Effector memory CD4-positive, alpha-beta T cell (primary cell): ENCODE data around the gene SDE2.

Source experiments
- DNase-seq, 3 donors: peaks; one replicate each; pipeline ENCODE4 v3.0.0-alpha.2; 2020
- H3K27ac ChIP-seq: 2 replicates; pipeline ENCODE4 v1.7.0; 2013; ENCODE audit warnings: mild to moderate bottlenecking, low read length, moderate library complexity; ENCODE audit not compliant: insufficient read depth, poor library complexity, severe bottlenecking
- H3K27me3 ChIP-seq: replicated peaks from 2 replicates; pipeline ENCODE4 v1.7.0; 2013; ENCODE audit warnings: mild to moderate bottlenecking, low read length; ENCODE audit not compliant: insufficient read depth, control insufficient read depth, poor library complexity, severe bottlenecking
- H3K36me3 ChIP-seq: 2 replicates; pipeline ENCODE4 v1.7.0; 2013; ENCODE audit warnings: mild to moderate bottlenecking, low read length, moderate library complexity; ENCODE audit not compliant: control insufficient read depth, insufficient read depth
- H3K4me1 ChIP-seq: 2 replicates; pipeline ENCODE4 v1.7.0; 2013; ENCODE audit warnings: low read length, mild to moderate bottlenecking; ENCODE audit not compliant: control insufficient read depth, insufficient read depth, poor library complexity, severe bottlenecking
- H3K4me3 ChIP-seq: 2 replicates; pipeline ENCODE4 v1.7.0; 2013; ENCODE audit warnings: low read length, low read depth, mild to moderate bottlenecking; ENCODE audit not compliant: insufficient read depth, poor library complexity, severe bottlenecking
- H3K9me3 ChIP-seq: 2 replicates; pipeline ENCODE4 v1.7.0; 2013; ENCODE audit warnings: mild to moderate bottlenecking, low read length, moderate library complexity; ENCODE audit not compliant: control insufficient read depth

Gene SDE2

GRCh38 chr1:226033582-226033981, 34.4 kb upstream of the SDE2 start:
- Histone ChIP-seq H3K27me3 (no peaks in the 10 kb centered on the region), H3K27ac (no peak overlapping the region), H3K9me3 (no peaks in the 10 kb centered on the region), H3K4me1 (no peaks in the 10 kb centered on the region), H3K36me3 (no peaks in the 10 kb centered on the region), H3K4me3 (no peak overlapping the region)
- no peak for DNase-seq

DNA sequence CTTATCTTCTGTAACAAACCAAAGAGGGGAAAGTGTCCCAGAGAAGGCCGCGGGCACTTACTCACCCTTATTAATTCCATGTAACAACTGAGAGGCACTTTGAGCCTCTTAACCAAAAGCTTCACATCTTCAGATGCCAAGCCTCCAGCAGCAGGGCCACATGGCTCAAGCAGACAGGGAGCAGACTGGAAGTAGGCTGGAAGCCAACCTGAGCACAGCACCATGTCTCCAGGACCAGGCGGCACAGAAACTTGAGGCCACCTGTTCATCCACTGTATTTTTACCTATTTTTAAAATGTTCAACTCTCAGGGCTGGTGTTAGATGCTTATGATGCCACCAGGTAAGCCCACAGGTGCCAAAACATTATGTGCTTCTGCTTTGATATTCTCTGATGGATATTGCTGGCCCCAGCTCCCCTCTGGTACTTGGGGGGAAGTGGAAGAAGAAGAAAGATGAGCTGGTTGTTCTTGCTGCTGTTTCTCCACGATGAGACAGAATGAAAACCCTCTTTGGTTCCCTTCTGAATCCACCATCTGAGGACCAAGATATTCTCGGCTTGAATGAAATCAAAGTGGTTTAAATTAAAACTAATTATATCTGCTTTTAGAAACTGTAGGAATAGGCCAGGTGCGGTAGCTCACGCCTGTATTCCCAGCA, 30.6 kb upstream of the SDE2 start:
- H3K9me3 ChIP-seq = no peaks in the 10 kb centered on the region
- H3K27me3 ChIP-seq = no peaks in the 10 kb centered on the region
- no peak overlapping the region for H3K27ac ChIP-seq
- no peak overlapping the region for H3K4me3 ChIP-seq
- DNase-seq = no peak
- no peaks in the 10 kb centered on the region for H3K36me3 ChIP-seq
- H3K4me1 ChIP-seq = no peaks in the 10 kb centered on the region

- H3K27ac ChIP-seq = no peak overlapping the region
- H3K36me3 ChIP-seq = no peaks in the 10 kb centered on the region
- H3K4me3 ChIP-seq = no peak overlapping the region
- H3K9me3 ChIP-seq = no peaks in the 10 kb centered on the region
- no peaks in the 10 kb centered on the region for H3K4me1 ChIP-seq
- no peaks in the 10 kb centered on the region for H3K27me3 ChIP-seq
- no peak for DNase-seq
These were observed 30.0 kb upstream of the SDE2 start for GRCh38 chr1:226029093-226029496.

- H3K4me1 ChIP-seq = no peaks in the 10 kb centered on the region
- DNase-seq = no peak
- no peaks in the 10 kb centered on the region for H3K36me3 ChIP-seq
These were observed 28.5 kb upstream of the SDE2 start for GRCh38 chr1:226027538-226028217.

GRCh38 chr1:226026833-226027232, 27.7 kb upstream of the SDE2 start:
- Histone ChIP-seq H3K4me3 (no peak overlapping the region), H3K27ac (no peak overlapping the region), H3K27me3 (no peaks in the 10 kb centered on the region), H3K36me3 (no peaks in the 10 kb centered on the region), H3K4me1 (no peaks in the 10 kb centered on the region), H3K9me3 (no peaks in the 10 kb centered on the region)
- no peak for DNase-seq

More at GRCh38 chr1:226027538-226028217, 28.5 kb upstream of the SDE2 start:
- Histone ChIP-seq H3K27me3 (no peaks in the 10 kb centered on the region), H3K4me3 (no peak overlapping the region), H3K27ac (no peak overlapping the region), H3K9me3 (no peaks in the 10 kb centered on the region)

DNA sequence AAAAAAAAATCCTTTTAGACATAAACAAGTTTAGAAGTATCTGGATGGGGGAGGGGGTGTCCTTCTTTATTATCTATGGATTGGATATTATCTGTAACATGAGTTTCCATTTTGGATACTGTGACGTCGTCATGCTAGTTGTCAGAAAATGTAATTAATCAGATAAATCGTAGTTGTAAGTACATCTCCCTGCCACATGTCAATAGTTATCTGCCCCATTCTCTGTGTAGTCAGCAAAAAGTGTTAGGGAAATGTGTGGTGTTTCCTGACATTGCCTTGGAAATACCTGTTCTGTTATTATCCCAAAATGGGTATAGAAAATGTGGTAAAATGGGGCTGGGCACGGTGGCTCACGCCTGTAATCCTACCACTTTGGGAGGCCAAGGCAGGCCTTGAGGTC, 24.6 kb upstream of the SDE2 start:
- Histone ChIP-seq H3K27ac (no peak overlapping the region), H3K4me3 (no peak overlapping the region)

GRCh38 chr1:226021801-226022200, 22.7 kb upstream of the SDE2 start:
- Histone ChIP-seq H3K27ac (no peak overlapping the region), H3K27me3 (no peaks in the 10 kb centered on the region), H3K9me3 (no peaks in the 10 kb centered on the region), H3K4me1 (no peaks in the 10 kb centered on the region), H3K36me3 (no peaks in the 10 kb centered on the region), H3K4me3 (no peak overlapping the region)
- DNase-seq = no peak

More for the DNA sequence above, 24.6 kb upstream of the SDE2 start:
- no peaks in the 10 kb centered on the region for H3K9me3 ChIP-seq
- H3K27me3 ChIP-seq = no peaks in the 10 kb centered on the region
- no peaks in the 10 kb centered on the region for H3K36me3 ChIP-seq
- no peak for DNase-seq
- no peaks in the 10 kb centered on the region for H3K4me1 ChIP-seq

DNA sequence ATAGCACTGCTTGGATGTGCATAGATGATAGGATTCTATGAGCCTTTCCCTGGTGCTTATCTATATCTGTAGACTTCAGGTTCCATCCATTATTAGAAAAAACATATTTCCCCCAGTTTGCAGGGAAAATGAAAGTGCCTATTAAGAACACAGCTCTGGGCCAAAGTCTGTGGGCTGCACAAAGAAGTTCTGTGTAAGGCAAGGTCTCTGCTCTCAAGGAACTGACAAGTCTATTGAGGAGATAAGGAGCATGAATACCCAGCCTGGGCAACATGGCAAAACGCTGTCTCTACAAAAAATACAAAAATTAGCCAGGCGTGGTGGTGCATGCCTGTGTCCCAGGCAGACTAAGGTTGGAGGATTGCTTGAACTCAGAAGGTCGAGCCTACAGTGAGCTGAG, 22.3 kb upstream of the SDE2 start:
- H3K36me3 ChIP-seq = no peaks in the 10 kb centered on the region
- no peak overlapping the region for H3K4me3 ChIP-seq
- DNase-seq = no peak
- no peak overlapping the region for H3K27ac ChIP-seq
- H3K9me3 ChIP-seq = no peaks in the 10 kb centered on the region
- H3K4me1 ChIP-seq = no peaks in the 10 kb centered on the region
- no peaks in the 10 kb centered on the region for H3K27me3 ChIP-seq

DNA sequence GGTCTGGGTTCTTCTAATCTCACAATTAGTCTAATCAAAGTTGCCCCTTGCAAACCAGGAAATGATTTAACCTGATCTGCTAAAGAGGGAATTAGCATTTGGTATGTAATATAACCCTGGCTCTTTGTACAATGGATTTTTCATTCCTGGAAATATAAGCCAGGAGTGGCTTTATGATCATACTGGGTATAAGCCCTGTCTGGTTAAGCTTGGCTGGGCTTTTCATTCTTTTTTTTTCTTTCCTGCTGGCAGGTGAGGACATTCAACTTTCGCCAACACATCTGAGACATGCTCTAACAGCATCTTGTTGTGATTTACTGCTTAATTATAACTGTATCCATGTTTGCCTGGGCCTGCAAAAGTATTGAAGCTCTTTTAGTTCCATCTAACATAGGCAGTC, 20.4 kb upstream of the SDE2 start:
- no peaks in the 10 kb centered on the region for H3K36me3 ChIP-seq
- H3K4me1 ChIP-seq = no peaks in the 10 kb centered on the region
- DNase-seq = no peak
- H3K4me3 ChIP-seq = no peak overlapping the region
- H3K27me3 ChIP-seq = no peaks in the 10 kb centered on the region
- H3K27ac ChIP-seq = no peak overlapping the region
- H3K9me3 ChIP-seq = no peaks in the 10 kb centered on the region

DNA sequence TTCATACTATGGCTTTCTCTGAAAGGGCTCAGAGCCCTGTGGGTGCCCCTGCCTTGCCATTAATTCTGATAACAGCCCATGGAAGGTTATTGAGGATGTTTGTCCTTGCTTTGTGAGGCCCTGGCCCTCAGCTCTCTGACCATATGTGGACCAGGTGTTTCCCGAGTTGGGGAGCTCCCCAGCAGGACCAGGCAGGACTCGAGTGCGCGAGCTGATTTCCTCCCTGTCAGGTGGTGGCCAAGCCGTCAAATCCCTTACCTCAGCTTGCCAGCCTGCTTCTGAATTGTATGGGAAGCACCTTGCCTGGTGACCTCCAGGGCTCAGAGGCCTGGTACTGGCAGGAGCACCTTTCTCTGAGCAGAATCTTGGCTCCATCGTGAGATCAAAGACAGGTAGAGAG, 17.9 kb upstream of the SDE2 start:
- Histone ChIP-seq H3K36me3 (no peaks in the 10 kb centered on the region), H3K27me3 (no peaks in the 10 kb centered on the region), H3K9me3 (no peaks in the 10 kb centered on the region), H3K27ac (no peak overlapping the region), H3K4me1 (no peaks in the 10 kb centered on the region), H3K4me3 (no peak overlapping the region)
- no peak for DNase-seq
